ENCODE measurements around the gene TRIM41.
"Not testable (repeated sequence)": the region's sequence is repeated elsewhere in the genome, so short reads cannot be mapped to it uniquely, and the experiment has no call there.

TRIM41 gene

DNA sequence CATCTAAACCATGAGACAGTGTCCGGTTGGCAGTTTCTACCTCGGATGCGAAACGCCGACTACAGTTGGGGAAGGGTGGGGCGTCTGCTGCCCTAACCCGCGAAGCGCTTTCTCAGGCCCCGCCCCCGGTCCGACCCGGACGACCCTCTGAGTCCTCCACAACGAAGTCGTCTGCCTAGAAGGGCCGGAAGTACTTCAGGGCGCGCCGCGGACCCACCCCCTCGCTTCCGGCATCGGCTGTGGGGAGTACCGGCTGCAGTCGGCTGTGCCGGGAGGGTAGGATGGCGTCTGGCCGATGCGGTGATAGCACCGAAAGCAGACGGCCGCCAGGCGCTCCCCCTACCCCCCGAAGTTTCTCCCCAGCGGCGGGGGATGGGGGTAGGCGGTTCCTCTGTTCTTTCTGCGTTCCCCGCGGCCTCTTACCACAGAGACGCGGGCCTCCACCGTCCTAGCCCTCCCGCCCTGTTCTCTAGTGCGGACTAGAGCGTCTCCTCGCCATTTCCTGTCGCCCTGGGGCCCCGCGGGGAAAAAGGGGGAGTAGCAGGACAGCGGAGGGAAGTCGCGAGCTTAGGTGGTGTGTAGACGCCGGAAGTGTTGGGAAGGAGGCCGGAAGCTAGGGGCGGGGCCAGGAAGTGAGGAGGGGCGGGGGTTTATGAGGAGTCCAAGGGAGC, at the start of gene TRIM41:
TSS of gene TRIM41 (plus strand) at position 224 of the 671 bp plus-strand sequence. CDS start 719 bp downstream, outside the sequence.
- DNase-seq = no peak

DNA sequence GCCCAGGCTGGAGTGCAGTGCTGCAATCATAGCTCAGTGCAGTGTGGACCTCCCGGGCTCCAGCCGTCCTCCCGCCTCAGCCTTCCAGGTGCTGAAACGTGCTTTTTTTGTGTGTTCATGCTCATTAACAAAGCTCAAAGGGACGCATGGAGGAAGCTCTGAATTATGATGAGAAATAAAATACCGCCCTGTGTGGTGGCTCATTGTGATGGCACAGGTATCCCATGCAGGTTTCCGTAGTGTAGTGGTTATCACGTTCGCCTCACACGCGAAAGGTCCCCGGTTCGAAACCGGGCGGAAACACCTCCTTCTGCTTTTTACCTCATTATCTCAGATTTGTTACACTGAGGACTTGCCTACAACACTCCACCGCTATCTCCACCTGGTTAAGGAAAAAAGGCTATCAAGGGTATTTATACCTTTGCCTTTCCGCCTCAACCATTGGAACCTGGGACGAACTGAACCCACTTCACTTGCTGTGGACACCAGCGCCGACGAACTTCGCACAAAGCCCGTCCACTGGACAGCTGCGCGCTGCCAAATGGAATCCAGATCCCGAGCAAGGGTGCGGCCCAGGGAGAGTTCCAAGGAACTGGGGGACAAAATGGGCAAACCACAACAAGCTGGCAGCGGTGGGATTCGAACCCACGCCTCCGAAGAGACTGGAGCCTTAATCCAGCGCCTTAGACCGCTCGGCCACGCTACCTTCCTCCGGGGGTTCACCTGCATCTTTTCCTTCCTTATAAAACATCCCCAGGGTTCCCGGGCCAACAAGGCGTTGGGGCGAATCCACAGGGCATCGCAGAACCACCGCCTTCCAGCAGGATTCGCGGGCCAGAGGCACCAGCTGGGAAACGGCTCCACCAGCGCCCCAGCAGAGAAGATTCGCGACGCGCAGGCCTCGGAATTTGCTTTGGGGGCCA, 49.4 kb upstream of the TRIM41 start:
- no peak for DNase-seq

DNA sequence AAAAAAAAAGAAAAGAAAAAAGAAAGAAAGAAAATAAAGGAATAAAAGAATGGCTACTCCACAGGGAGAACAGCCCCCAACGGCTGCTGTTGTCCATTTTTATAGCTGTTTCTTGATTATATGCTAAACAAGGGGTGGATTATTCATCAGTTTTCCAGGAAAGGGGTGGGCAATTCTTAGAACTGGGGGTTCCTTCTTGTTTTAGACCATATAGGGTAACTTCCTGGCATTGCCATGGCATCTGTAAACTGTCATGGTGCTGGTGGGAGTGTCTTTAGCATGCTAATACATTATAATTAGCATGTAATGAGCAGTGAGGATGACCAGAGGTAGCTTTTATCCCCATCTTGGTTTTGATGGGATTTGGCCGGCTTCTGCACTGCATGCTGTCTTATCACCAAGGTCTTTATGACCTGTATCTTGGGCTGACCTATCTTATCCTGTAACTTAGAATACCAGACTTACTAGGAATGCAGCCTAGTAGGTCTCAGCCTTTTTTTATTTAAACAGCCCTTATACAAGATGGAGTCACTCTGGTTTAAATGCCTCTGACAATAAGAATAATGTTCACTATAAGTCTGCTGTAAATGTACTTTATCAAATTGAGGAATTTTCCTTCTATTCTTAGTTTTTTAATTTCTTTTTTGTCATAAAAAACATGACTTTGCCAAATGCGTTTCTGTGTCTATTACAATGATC, 46.7 kb upstream of the TRIM41 start:
- DNase-seq = no peak

DNA sequence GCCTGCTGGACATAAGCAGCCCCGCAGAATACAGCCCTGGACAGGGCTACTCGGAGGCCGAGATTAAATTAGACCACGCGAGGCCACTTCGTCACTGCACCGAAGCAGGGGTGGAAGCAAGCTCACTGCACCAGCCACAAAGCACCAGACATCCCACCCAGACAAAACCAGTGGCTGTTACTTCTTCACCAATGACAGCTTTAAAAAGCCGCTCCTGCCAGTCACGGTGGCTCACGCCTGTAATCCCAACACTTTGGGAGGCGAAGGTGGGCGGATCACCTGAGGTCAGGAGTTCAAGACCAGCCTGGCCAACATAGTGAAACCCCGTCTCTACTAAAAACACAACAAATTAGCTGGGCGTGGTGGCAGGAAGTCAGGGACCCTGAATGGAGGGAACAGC, 45.5 kb upstream of the TRIM41 start:
- not testable (repeated sequence) for DNase-seq

DNA sequence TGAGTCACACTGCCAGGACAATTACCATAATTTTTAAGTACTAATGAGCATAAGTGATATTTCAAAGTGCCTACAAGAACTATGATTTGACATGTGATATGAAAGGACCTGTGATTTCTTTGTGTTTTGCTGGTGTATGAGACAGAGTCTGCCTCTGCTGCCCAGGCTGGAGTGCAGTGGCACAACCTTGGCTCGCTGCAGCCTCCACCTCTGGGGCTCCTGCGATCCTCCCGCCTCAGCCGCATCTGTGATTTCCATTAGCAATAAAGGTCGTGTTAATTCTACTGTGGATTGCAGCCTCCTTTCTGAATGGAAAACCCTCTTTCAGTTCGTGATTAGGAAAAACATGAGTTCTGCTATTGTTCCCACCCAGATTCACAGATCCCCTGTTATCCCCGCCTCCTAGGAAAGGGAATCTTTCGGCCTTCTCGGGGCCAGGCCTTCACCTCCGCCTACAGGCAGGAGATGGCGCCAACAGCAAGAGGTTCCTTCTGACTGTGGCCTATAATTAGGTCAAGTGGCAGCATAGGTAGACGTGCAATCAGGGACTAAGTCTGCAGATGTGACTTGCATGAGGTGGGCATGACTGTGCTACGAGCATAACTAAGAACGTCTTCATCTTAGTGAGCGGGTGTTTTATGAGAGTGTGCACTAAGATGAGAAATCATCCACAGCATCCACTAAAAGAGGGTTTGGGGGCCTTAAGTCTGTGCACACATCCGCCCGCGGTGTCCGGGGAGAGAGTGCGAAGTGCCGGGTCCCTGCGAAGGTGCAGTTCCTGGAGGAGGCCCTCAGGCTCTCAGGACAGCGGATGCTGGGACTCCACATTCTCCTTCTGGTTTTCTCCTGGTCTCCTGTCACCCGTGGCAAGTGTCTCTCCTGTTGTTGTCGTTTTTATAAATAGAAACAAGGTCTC, 41.2 kb upstream of the TRIM41 start:
- no peak for DNase-seq

DNA sequence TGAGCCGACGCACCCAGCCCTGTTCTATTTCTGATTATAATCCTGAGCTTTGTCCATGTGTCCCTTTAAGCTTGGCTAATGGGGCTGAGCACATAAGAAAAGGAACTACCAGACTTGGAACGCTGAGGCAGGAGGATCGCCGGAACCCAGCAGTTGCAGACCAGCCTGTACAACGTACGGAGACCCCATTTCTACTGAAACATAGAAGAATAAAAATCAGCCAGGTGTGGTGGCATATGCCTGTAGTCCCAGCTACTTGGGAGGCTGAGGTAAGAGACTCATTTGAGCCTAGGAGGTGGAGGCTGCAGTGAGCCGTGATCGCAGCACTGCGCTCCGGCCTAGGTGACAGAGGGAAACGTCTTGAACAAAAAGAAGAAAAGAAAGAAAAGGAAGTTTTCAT, 40.4 kb upstream of the TRIM41 start:
- DNase-seq = no peak

DNA sequence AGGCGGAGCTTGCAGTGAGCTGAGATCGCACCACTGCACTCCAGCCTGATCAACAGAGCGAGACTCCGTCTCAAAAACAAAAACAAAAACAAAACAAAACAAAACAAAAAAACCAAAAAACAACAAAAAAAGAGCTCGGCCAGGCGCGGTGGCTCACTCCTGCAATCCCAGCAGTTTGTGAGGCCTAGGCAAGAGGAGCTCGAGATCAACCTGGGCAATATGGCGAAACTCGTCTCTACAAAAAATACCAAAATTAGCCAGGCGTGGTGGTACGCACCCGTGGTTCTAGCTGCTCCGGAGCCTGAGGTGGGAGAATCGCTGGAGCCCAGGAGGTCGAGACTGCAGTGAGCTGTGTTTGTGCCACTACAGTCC, 38.2 kb upstream of the TRIM41 start:
- no peak for DNase-seq

DNA sequence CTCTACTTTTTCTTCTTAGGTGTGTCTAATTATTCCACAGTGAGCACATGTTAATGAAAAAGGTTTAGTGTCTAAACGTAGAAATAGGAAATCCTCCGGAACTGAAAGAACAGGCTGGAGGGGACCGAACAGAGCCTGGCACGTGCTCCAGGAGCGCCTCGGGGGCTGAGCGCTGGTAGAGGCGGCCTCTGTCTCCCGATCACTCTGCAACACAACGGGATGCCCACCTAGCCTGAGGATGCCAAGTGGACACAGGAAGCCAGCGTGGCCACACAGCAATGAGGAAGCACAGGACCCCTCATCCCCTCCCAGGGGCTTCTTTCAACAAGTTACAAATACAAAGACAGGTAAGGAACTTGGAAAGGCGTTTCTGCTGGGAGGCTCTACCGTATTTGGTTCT, 37.5 kb upstream of the TRIM41 start:
- no peak for DNase-seq

DNA sequence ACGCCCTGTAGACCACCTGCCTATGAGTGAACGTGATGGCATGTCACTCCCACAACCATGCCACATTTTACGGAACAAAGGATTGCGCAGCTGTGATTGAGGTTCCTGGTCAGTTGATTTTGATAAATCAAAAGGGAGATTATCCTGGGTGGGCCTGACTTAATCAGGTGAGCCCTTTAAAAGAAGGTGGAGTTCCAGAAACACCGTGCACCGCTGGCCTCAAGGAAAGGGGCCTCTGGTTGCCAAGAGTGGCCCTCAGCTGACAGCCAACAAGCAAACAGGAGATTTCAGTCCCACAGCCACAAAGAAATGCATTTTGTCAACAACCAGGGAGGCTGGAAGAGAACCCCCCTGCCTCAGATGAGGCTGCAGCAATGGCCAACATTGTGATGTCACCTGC, 37.1 kb upstream of the TRIM41 start:
- no peak for DNase-seq

DNA sequence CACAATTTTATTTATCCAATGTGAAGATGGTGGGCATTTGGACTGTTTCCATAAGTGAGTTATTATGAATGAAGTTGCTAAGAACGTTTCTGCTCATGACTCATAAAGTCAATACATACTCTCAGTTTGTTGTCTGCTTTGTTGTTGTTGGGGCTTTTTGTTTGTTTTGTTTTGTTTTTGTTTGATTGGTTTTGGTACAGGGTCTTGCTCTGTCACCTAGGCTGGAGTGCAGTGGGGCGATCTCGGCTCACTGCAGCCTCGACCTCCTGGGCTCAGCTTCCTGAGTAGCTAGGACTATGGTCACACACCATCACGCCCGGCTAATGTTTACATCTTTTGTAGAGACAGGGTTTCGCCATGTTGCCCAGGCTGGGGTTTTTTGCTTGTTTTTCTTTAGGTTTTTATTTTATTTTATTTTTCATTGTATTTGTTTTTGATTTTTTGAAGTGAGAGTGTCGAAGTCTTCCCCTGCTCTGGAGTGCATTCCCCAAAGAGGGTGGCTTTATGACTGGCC, 36.0 kb upstream of the TRIM41 start:
- DNase-seq = no peak

DNA sequence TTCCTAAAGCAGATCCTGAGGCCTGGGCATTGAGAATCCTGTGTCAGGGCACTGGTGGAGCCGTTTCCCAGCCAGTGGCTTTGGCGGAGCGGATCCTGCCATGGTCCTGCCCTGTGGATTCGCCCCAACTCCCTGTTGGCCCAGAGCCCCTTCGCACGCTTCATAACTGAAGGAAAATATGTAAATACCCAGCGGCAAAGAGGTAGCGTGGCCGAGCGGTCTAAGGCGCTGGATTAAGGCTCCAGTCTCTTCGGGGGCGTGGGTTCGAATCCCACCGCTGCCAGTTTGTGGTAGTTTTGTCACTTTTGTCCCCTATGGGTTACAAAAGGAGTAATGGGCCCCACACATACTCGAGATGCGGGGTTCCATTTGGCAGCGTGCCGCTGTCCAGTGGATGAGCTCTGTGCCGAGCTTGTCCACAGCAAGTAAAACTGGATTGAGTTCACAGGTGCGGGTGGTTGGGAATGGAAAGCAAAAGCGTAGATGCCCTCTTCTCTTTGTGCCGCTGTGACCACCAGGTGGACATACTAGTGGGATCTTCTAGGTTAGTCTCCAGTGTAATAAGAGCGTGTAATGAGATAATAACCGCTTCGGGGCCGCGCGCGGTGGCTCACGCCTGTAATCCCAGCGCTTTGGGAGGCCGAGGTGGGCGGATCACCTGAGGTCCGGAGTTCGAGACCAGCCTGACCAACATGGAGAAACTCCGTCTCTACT, 35.4 kb upstream of the TRIM41 start:
- DNase-seq = no peak

DNA sequence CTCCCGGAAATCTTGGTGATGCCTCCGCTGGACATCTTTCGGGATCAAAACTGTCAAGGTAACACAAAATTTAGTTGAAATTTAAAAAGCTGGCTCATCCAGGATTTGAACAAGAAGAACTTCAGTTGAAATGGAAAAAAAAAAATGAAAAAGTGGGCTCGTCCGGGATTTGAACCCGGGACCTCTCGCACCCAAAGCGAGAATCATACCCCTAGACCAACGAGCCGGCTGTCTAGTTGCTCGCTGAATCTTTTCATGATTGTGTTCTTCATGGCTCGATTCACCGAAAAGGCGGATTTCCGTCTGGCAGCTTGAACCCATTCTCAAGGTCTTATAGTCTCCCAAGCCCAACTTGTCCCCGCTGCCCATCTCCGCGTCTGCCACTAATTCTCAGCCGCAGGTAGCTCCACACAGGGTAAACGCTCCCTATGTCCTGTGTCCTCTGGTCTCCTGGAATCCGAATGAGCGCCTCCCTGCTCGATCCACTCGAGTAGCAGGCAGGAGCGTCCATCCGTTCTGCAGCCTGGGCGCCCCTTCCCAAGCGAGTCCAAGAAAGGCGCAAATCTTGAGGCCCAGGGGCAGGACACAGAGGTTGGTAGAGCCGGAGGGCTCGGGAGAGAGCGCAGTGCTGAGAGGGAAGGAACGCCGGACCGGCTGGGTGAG, 34.2 kb upstream of the TRIM41 start:
- no peak for DNase-seq

DNA sequence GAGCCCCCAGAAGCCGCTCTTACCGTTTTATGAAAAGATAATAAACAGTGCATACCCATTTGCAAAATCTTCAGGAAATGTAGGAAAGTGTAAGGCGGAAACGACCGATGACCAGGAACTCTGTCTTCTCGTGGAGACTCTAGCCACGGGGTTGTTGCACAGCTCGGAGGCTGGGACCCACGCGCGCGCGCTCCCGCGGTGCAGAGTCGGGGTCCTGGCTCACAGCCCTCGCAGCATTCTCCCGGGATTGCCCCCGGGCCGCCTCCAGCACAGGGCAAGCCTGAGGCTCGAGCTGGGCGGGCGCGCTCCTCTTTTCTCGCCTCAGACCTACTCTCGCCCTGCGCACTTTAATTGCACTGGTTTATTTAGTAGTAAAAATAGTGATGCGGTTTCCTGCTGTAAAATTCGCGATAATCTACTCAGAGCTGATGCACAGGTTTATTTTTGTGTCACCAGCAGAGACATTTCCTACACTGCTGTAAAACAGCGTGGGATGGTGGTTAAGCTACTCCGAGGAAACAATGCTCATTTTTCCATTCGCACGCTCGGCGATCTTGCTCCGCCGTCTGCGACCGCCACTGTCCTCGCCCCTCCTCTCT, 33.6 kb upstream of the TRIM41 start:
- DNase-seq = no peak

DNA sequence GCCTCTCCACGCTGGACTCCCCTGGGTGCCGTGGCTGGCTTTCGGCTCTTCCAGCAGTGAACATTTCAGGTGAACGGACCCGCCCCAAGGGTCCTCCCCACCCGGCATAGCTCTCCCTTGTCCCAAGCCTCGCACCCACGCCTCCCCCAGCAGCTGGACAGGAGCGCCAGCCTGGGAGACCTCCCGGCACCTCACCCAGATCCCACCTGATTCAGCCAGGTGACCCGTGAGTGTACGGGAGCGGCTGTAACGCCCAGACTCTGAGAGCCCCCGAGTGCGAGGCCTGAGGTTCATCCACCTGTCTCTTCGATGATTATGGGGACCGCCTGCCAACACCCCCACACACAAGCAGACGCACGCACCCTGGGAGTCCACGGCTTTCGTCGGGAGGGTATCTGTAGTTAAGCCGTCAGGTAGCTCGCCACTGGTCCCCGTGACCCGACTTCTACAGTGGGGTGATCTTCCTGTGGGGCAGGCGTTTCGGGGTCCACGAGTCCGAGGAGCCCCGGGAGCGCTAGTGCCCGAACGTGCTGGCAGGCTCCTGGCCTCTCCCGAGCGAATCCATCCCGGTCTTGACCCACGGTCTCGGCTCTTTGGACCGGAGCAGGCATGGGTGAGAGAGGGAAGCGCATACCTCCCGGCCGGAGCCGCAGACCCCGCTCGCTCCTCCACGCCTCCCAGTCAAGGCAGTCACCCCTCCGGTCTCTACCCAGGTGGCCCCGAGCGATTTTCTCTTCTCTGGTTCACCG, 32.9 kb upstream of the TRIM41 start:
- no peak for DNase-seq

DNA sequence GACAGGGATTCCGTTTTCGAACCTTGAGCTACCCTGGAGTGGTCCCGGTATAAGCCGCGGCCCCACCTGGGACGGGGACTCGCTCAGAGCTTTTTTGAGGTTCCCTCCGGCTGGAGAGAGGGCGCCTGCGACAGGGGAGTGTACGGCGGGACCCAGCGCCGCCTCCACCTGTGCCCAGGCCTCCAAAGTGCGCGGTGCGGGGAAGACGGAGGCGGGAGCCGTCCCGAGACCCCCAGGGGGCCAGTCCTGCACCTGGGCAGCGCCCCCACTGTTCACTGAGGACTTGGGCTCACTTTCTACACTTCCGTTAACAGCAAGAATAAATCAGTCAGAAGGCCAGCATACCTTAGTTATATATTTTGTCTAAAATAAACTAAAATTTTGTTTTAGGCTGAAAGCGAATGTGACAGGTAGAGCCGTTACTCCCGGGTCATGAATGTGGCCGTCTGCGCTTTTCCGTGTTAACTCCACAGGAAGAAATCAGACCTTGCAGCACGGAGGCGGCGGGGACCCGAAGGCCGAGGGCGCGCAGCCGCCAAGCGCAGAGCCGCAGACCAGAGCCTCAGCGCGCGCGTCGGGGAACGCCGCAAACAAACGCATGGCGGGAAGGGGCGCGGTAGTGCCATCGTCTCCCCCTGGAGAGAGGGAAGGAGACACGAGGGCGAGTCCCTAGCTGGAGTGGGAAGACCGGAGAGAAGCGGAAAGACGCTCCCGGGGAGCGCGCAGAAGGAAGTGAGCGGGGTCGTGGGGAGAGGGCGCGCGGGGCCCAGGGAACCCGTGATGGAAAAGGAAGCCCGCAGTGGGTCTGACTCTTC, 32.2 kb upstream of the TRIM41 start:
- no peak for DNase-seq

DNA sequence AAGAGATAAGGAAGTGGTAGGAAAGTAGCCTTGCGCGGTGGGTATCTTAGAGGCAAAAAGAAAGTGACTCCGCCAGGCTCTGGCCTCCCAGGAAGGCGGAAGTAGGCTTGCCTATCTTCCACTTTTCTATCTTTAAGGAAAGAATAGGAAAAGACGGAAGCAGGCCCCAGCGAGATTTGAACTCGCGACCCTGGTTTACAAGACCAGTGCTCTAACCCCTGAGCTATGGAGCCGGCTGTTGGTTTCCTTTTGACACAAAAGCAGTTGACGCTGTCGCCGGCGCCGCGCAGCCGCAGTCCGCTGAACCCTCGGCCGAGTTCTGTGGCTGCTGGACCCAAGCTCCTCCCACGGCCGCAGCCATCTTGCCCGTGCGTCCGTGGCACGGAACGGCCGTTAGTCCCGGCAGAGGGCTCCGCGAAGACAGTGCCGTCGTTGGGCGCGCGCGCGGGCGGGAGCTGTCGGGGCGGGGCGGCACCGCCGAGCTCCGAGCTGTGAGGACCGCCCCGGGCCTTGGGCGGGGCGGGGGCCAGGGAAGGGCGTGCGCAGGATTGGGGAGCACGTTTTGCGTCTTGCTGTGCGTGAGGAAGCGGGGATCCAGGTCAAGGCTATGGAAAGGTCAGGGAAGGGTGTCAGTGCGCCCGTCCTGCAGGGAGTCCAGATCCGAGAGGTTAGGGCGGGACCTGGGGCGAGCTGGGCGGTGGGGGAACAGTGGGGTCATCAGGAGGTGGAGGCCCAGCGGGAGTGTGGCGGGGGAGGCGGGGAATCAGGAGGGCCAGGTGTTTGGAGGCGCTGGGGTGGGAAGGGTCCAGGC, 31.4 kb upstream of the TRIM41 start:
- DNase-seq = no peak

DNA sequence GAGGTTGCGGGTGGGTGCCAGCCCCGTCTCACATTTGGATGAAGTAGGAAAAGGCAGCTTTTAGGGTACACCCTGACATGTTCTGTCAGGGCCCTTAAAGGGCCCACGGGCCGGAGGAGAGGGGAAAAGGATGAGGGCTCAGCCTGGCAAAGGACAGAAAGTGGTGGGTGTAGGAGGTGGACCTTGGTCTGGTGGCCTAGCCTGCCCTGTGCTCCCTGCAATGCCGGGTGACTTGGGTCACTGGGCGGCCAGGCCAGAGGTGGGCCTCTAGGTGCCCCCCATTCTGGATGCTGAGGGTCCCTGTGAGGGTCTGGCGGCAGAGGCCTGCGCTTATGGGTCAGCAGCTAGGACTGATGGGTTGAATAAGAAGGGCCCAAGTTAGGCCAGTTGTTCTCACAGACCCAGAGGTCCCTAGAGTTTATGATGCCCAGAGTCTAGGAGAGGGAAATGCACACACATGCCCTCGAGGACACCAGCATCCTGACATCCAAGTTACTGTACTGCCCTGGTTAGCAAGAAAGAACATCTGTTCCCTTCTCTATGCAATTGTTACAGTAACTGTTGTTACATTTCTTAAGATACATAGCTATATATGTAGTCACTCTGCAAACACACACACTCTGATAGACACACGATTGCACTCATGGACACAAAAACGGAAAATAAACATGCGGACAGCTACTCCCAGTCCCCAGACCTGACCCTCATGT, 30.6 kb upstream of the TRIM41 start:
- DNase-seq = no peak
